GDM1 (cell line): ENCODE measurements around the gene RPTOR.

Source experiments
- DNase-seq: peaks from one replicate; lab custom pipeline; 2025; lab: John Stamatoyannopoulos, UW

RPTOR gene

GRCh38 chr17:80961541-80962330 is 417.1 kb downstream of the RPTOR start:
- no peak for DNase-seq

DNA sequence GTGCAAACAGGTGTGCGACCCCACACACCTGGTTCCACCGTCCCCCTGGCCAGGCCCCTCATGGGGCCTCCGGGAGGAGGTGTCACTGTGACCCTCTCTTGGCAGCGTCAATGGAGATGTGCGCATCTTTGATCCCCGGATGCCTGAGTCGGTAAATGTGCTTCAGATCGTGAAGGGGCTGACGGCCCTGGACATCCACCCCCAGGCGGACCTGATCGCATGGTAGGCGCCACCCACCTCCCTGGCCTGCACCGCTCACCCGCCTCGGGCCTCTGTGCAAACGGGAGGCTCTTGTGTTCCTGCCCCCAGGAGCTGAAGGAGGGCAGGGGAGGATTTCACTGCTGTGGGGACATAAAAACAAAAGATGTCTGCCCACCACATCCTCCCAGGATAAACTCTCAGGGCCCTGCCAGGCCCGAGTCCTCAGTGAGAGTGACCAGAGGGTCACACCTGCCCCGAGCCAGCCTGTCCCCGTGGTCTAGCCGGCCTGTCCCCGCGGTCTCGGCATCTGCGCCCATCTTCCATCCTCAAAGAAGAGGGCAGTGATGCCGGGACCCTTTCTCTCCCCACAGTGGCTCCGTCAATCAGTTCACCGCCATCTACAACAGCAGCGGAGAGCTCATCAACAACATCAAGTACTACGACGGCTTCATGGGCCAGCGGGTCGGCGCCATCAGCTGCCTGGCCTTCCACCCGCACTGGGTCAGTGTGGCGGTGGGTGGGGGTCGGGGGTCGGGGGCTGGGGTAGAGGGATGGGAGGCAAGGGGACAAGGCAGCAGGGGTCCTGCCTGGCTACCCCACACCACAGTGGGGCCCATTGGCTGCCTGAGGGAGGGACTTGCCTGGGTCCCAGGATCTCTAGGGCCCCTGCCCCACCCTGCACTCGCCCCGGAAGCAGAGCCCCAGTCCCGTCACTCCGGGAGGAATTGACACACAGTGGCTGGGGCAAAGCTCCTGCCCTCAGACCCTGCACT is 418.0 kb downstream of the RPTOR start:
- DNase-seq: no peak

DNA sequence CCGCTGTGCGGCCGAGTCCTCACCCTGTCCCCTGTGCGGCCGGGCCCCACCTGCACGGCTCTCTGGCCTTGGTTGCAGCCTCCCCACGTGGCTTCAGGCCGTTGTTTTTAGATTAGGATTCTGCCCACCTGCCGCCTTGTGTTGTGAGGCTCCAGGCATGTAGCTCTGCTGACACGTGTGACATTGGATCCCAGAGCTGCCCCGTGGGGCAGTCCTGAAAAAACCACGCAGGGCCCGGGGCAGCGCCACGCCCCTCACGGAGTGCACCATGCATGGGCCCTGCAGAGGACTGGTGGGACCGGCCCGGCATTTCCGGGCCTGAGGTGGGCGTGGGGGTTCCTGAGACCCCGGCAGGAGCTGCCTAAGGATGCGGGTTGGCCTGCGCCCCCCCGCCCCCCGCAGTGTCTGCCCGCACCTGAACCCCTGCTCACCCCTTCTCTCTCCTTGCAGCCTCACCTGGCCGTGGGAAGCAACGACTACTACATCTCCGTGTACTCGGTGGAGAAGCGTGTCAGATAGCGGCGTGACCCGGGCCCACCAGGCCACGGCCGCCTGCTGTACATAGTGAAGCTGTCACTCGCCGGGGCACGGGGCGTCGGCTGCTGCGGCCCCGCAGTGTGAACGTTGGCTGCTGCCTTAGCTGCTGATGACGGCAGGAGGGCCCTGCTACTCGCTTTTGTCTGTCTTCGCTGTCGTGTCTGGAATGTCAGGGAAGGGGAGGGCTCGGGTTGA is 419.3 kb downstream of the RPTOR start:
- no peak for DNase-seq

DNA sequence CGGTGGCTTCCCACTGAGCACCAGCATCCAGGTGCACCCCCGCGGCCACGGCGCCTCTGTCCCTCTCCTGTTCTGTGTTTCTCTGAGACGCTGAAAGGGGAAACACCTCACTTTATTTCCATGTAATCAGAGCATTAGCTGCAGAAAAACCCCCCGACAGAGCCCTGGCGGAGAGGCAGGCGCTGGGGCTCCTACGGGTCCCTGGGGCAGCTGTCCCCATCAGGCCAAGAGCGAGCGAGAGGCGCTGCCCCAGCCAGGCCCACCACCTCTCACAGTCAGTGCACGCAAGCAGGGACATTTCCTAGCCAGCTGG is 419.9 kb downstream of the RPTOR start:
- no peak for DNase-seq

DNA sequence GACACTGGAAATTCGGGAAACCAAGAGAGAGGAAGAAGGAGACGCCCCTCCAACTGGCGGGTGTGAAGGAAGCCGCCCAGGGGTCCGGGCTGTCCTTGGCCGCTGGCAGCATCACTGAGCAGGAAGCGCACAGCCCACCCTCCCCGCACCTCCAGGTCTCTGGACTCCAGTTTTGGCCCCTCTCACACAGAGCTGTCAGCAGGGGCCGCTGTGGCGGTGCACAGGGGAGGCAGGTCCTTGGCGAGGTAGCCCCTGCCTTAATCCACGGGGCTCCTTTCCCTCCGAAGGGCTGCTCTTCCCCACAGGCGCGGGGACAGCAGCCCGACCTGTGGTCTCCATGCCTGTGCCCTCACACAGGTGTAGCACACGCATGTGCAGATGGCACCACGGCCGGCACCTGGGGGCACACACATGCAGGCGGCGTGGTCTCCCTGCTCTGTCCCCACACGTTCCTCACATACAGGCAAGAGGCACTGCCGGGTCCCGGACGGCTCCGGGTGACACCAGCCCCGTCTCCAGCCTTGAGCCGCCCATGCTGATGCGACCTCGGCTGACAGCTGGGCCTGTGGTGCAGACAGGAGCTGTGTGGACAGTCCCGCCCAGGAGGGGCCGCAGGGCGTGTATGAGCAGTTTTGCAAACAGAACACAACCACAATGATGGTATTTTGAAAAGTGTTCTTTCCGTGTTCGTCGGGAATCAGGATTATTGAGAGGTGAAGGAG is 420.4 kb downstream of the RPTOR start:
- DNase-seq: no peak

GRCh38 chr17:80965606-80966005 is 421.0 kb downstream of the RPTOR start:
- DNase-seq: no peak

DNA sequence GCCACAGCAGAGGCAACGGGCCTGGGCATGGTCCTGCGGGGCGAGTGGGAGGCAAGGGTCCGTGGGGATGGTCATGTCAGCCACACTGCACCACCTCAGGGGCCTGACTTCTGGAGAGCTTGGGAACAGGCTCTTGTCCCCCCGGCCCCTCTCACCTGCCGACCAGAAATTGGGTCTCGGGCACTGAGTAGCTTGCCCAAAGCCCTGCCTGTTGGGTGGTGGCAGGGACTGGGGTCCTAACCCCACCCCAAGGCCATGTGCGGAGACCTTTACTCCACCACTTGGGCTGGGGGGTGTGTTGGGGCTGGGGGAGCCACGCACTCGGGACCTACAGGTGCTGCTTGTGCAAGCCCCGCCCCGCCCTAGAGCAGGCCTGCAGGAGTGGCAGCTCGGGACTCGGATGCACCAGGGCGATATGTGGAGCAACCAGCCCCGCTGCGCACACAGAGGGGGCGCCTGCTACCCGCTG is 422.8 kb downstream of the RPTOR start:
- DNase-seq: no peak

- no peak for DNase-seq
Observed at GRCh38 chr17:80968602-80969029, 424.0 kb downstream of the RPTOR start.

- DNase-seq: no peak
Observed at GRCh38 chr17:80969030-80969673, 424.5 kb downstream of the RPTOR start.

GRCh38 chr17:80969674-80970043 is 425.0 kb downstream of the RPTOR start:
- DNase-seq: no peak

DNA sequence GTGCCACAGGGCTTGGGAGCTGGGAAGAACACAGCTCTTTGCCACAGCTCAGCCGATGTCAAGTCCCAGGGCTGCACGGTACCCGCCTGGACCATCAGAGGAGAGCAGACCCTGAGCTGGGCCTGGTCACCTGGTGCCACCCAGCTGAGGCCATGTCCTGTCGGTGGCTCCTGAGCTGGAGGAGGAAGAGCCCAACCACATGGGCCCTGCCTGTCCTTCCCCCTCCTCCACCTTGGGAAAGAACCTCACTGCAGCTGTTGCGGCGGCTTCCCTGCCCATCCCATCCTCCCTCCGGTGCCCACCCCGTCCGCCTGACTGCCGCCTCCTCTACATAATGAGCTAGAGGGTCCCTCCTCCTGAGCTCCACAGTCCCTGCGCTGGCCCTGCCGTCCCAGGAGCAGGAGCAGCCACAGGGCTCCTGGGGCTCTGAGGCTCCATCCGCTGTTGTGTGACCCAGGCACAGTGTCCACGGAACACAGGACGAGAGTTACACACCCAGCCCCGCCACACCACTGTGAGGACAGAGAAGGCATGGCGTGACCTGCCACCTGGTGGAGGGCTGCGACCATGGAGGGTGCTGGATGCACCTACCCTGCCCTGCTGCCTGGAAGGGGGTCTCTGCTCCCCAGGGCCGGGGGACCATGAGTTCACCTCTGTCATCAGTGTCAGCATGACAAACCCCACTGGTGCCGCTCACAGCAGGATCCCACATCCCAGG is 425.6 kb downstream of the RPTOR start:
- no peak for DNase-seq

DNA sequence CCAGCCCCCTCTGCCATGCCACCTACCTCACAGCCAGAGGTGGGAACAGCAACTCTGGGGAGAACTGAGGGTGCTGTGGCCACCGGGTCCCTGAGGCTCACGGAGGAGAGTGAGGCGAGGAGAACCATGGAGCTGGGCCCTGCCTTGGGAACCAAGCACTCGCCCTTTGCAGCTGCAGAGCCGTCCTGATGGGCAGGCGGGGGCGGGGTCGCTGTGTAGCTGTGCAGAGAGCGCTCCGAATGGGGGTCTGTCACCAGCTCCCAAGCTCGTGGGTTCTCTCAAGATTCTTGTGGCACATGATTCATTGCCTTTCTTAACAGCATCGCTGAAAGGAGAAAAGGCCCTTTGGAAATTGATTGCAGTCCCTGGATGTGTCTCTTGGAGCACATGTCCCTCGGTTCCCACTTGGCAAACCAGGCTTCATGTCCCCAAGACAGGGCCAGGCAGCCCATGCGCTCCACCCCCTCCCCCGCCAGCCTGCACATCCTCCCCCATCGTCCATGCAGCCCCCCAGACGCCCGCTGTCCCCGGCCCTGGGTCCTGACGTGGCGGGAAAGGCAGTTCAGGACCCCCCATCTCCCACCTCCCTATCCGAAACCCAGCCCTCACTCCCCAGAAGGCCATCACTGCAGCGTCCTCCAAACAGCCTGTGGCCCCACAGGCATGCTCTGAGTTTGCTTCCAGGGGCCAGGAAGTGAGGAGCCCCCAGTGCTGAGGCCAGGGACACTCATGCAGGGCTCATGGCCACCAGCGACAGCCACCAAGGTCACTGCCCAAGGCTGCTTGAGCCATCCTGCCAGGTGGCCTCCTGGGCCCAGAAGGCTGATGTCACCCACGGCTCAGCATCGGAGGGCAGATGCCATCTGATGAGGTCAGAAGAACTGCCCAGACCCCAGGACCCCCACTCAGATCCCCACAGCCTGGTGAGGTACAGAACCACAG is 426.4 kb downstream of the RPTOR start:
- DNase-seq: no peak

GRCh38 chr17:80971704-80972304 is 427.2 kb downstream of the RPTOR start:
- no peak for DNase-seq

DNA sequence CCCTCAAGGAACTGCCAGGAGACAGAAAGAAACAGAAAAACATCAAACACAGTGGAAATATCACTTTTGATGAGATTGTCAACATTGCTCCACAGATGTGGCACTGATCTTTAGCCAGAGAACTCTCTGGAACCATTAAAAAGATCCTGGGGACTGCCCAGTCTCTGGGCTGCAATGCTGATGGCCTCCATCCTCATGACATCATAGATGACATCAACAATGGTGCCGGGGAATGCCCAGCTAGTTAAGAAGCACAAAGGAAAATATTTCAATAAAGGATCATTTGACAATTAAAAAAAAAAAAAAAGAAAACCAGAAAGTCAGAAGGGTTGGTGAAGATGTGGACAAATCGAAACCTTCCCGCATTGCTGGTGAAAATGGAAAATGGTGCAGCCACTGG is 432.1 kb downstream of the RPTOR start:
- DNase-seq: no peak

GRCh38 chr17:80977172-80977571 is 432.5 kb downstream of the RPTOR start:
- DNase-seq: no peak

- no peak for DNase-seq
Observed at GRCh38 chr17:80978499-80979497, 434.2 kb downstream of the RPTOR start.

- no peak for DNase-seq
Observed at GRCh38 chr17:80979547-80980378, 435.1 kb downstream of the RPTOR start.
